GM23338 (cell line): ENCODE results near the gene TRPM1. TPM values are rescaled to one million over a fixed set of nuclear protein-coding genes. Genes with fewer than 3 reads are reported as not detected.

Source experiments
- ATAC-seq: fragments of 200-7000 bp; cut with Tn5 transposase; 3 replicates; pipeline ENCODE4 v1.9.1; 2020
- DNase-seq: peaks from one replicate; pipeline ENCODE4 v3.0.0-alpha.2; 2015; ENCODE audit warnings: low spot score
- H2AFZ ChIP-seq: fragments of 200-600 bp; sonication (generic); 2 replicates; pipeline ENCODE4 v1.8.0; 2016; ENCODE audit warnings: antibody characterized with exemption, mild to moderate bottlenecking, moderate library complexity
- H3F3A ChIP-seq: fragments of 200-600 bp; sonication (generic); replicated peaks from 2 replicates; pipeline ENCODE4 v1.8.0; 2017; ENCODE audit warnings: antibody characterized with exemption, mixed run types, low read depth
- H3K27ac ChIP-seq: fragments of 200-600 bp; sonication (generic); 2 replicates; pipeline ENCODE4 v1.6.1; 2016; ENCODE audit warnings: low read depth
- H3K27me3 ChIP-seq: fragments of 200-600 bp; sonication (generic); 2 replicates; pipeline ENCODE4 v1.8.0; 2016; ENCODE audit warnings: mild to moderate bottlenecking, mixed run types, moderate library complexity; ENCODE audit not compliant: insufficient read depth
- H3K36me3 ChIP-seq: fragments of 200-600 bp; sonication (generic); 2 replicates; pipeline ENCODE4 v1.8.0; 2016; ENCODE audit warnings: mild to moderate bottlenecking; ENCODE audit not compliant: insufficient read depth
- H3K4me1 ChIP-seq: fragments of 200-600 bp; sonication (generic); 2 replicates; pipeline ENCODE4 v1.8.0; 2016; ENCODE audit warnings: mild to moderate bottlenecking, moderate library complexity; ENCODE audit not compliant: insufficient read depth
- H3K4me2 ChIP-seq: fragments of 200-600 bp; sonication (generic); 2 replicates; pipeline ENCODE4 v1.7.1; 2017; ENCODE audit warnings: mixed run types
- H3K4me3 ChIP-seq: fragments of 200-600 bp; sonication (generic); 2 replicates; pipeline ENCODE4 v1.6.1; 2016; ENCODE audit warnings: mixed run types
- H3K79me2 ChIP-seq: fragments of 200-600 bp; sonication (generic); replicated peaks from 2 replicates; pipeline ENCODE4 v1.8.0; 2017; ENCODE audit warnings: mild to moderate bottlenecking; ENCODE audit not compliant: insufficient read depth
- H3K9me2 ChIP-seq: fragments of 200-600 bp; sonication (generic); 2 replicates; pipeline ENCODE4 v1.8.0; 2017; ENCODE audit not compliant: insufficient read depth
- H4K20me1 ChIP-seq: fragments of 200-600 bp; sonication (generic); replicated peaks from 2 replicates; pipeline ENCODE4 v1.8.0; 2017; ENCODE audit warnings: mild to moderate bottlenecking; ENCODE audit not compliant: insufficient read depth
- H3K27ac Mint-ChIP-seq: 2 replicates; pipeline ENCODE4 v1.8.0; 2020; ENCODE audit warnings: inconsistent platforms, mild to moderate bottlenecking, moderate library complexity, mixed read lengths
- H3K27me3 Mint-ChIP-seq: 3 replicates; pipeline ENCODE4 v1.8.0; 2022; ENCODE audit warnings: low read depth, mild to moderate bottlenecking, moderate library complexity, mixed read lengths, inconsistent platforms; ENCODE audit not compliant: insufficient read depth, poor library complexity
- H3K36me3 Mint-ChIP-seq: 3 replicates; pipeline ENCODE4 v1.8.0; 2021; ENCODE audit warnings: low read depth, mild to moderate bottlenecking, inconsistent platforms, moderate library complexity, mixed read lengths
- H3K4me1 Mint-ChIP-seq: 3 replicates; pipeline ENCODE4 v1.8.0; 2020; ENCODE audit warnings: mild to moderate bottlenecking, inconsistent platforms, mixed read lengths
- H3K4me3 Mint-ChIP-seq: 3 replicates; pipeline ENCODE4 v1.8.0; 2021; ENCODE audit warnings: moderate library complexity, mild to moderate bottlenecking, inconsistent platforms, mixed read lengths
- H3K9me3 Mint-ChIP-seq: 3 replicates; pipeline ENCODE4 v1.8.0; 2020; ENCODE audit warnings: moderate library complexity, mild to moderate bottlenecking, inconsistent platforms, mixed read lengths
- CTCF ChIP-seq, 2 experiments: fragments of 200-600 bp in 1 of 2; sonication (generic) in 1 of 2; conservative IDR thresholded peaks; 2 replicates each; pipeline versions ENCODE4 v1.5.1 to v1.6.1; 2016 to 2017; ENCODE audit warnings: antibody characterized with exemption in 2 of 2, low read depth in 2 of 2, mild to moderate bottlenecking in 2 of 2, moderate library complexity in 1 of 2
- EZH2 ChIP-seq: fragments of 200-600 bp; sonication (generic); IDR thresholded peaks from one replicate; pipeline ENCODE4 v1.8.0; 2017; ENCODE audit warnings: antibody characterized with exemption, mild to moderate bottlenecking, low read depth; ENCODE audit not compliant: unreplicated experiment
- POLR2AphosphoS5 ChIP-seq: IDR thresholded peaks from 2 replicates; pipeline ENCODE4 v1.6.1; 2016; ENCODE audit warnings: antibody characterized with exemption, low read depth
- REST ChIP-seq: IDR thresholded peaks from one replicate; pipeline ENCODE4 v1.6.1; 2018; ENCODE audit warnings: antibody characterized with exemption; ENCODE audit not compliant: unreplicated experiment
- ZNF114 ChIP-seq: fragments of 250-450 bp; sonication (Bioruptor Pico); IDR thresholded peaks from 2 replicates; pipeline ENCODE4 v1.5.0; 2020; ENCODE audit warnings: mild to moderate bottlenecking, moderate library complexity
- polyA plus RNA-seq: library from polyadenylated mRNA; unstranded; fragments of >200 nt; fragmentation: Nextera tagmentation; extraction: Ambion mirVana; gene quantifications from 2 replicates; pipeline ENCODE4 v1.2.1, GENCODE V29; 2016
- total RNA-seq: library from RNA; depleted of rRNA; stranded (reverse); fragments of >200 nt; shearing (Covaris generic); gene quantifications from 2 replicates; pipeline ENCODE4 v1.2.3, GENCODE V29; 2014
- TF ChIP-seq, protein P1 (sequence below): fragments of 250-450 bp; sonication (Bioruptor Pico); IDR thresholded peaks from 2 replicates; pipeline ENCODE4 v1.5.0; 2020; ENCODE audit warnings: mild to moderate bottlenecking, moderate library complexity
- TF ChIP-seq, protein P2 (sequence below): IDR thresholded peaks from 2 replicates; pipeline ENCODE4 v1.6.1; 2016; ENCODE audit warnings: antibody characterized with exemption

The TRPM1 gene
- total and polyA plus RNA-seq, 2 experiments from 2014 or later: 0.19 TPM; not detected in 1

GRCh38 chr15:30990036-30990435 lies 111.5 kb downstream of the TRPM1 start (continued):
- TF ChIP-seq, protein P1, sequence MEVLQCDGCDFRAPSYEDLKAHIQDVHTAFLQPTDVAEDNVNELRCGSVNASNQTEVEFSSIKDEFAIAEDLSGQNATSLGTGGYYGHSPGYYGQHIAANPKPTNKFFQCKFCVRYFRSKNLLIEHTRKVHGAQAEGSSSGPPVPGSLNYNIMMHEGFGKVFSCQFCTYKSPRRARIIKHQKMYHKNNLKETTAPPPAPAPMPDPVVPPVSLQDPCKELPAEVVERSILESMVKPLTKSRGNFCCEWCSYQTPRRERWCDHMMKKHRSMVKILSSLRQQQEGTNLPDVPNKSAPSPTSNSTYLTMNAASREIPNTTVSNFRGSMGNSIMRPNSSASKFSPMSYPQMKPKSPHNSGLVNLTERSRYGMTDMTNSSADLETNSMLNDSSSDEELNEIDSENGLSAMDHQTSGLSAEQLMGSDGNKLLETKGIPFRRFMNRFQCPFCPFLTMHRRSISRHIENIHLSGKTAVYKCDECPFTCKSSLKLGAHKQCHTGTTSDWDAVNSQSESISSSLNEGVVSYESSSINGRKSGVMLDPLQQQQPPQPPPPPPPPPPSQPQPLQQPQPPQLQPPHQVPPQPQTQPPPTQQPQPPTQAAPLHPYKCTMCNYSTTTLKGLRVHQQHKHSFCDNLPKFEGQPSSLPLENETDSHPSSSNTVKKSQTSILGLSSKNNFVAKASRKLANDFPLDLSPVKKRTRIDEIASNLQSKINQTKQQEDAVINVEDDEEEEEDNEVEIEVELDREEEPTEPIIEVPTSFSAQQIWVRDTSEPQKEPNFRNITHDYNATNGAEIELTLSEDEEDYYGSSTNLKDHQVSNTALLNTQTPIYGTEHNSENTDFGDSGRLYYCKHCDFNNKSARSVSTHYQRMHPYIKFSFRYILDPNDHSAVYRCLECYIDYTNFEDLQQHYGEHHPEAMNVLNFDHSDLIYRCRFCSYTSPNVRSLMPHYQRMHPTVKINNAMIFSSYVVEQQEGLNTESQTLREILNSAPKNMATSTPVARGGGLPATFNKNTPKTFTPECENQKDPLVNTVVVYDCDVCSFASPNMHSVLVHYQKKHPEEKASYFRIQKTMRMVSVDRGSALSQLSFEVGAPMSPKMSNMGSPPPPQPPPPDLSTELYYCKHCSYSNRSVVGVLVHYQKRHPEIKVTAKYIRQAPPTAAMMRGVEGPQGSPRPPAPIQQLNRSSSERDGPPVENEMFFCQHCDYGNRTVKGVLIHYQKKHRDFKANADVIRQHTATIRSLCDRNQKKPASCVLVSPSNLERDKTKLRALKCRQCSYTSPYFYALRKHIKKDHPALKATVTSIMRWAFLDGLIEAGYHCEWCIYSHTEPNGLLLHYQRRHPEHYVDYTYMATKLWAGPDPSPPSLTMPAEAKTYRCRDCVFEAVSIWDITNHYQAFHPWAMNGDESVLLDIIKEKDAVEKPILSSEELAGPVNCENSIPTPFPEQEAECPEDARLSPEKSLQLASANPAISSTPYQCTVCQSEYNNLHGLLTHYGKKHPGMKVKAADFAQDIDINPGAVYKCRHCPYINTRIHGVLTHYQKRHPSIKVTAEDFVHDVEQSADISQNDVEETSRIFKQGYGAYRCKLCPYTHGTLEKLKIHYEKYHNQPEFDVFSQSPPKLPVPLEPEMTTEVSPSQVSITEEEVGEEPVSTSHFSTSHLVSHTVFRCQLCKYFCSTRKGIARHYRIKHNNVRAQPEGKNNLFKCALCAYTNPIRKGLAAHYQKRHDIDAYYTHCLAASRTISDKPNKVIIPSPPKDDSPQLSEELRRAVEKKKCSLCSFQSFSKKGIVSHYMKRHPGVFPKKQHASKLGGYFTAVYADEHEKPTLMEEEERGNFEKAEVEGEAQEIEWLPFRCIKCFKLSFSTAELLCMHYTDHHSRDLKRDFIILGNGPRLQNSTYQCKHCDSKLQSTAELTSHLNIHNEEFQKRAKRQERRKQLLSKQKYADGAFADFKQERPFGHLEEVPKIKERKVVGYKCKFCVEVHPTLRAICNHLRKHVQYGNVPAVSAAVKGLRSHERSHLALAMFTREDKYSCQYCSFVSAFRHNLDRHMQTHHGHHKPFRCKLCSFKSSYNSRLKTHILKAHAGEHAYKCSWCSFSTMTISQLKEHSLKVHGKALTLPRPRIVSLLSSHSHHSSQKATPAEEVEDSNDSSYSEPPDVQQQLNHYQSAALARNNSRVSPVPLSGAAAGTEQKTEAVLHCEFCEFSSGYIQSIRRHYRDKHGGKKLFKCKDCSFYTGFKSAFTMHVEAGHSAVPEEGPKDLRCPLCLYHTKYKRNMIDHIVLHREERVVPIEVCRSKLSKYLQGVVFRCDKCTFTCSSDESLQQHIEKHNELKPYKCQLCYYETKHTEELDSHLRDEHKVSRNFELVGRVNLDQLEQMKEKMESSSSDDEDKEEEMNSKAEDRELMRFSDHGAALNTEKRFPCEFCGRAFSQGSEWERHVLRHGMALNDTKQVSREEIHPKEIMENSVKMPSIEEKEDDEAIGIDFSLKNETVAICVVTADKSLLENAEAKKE (CRISPR knock-in tag): no peak

DNA sequence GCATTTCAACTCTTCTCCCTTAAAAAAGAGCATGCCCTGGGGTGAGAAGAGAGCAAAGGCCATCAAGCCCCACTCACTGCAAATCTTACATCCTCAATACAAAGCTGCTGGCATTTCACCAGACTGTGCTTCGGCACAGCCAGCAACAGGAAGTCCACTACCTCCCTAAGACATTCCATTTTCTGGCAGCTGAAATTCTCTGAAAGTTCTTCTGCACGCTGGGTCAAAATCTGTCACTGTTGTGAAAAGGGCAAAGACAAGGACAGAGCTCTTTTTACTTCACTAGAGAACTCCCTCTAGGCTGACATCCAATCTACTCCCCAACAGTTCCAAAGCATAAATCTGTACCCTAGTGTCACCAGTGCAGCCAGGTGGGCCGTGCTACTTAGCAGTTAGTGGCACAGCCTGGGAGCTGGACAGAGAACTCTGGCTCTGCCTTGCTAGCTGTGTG lies 116.4 kb downstream of the TRPM1 start:
- no peak for ATAC-seq
- Histone ChIP-seq H2AFZ (no peak overlapping the region), H4K20me1 (peaks cover 4% of the 10 kb centered on the region), H3K36me3 (no peaks in the 10 kb centered on the region), H3K27ac (no peak overlapping the region), H3K4me3 (no peak overlapping the region), H3K79me2 (peaks cover 23% of the 10 kb centered on the region), H3K4me1 (peaks cover 2% of the 10 kb centered on the region), H3F3A (no peaks in the 10 kb centered on the region; the same call in 1 of the 2 replicates), H3K9me2 (no peaks in the 10 kb centered on the region), H3K4me2 (no peak overlapping the region), H3K27me3 (no peaks in the 10 kb centered on the region)
- no peaks in the 10 kb centered on the region for H3K9me3 Mint-ChIP-seq
- H3K27ac Mint-ChIP-seq: no peak overlapping the region
- H3K4me1 Mint-ChIP-seq: peaks cover 6% of the 10 kb centered on the region
- DNase-seq: no peak
- H3K27me3 Mint-ChIP-seq: no peaks in the 10 kb centered on the region
- H3K36me3 Mint-ChIP-seq: peaks cover 7% of the 10 kb centered on the region; the same call in 2 of the 3 replicates
- H3K4me3 Mint-ChIP-seq: no peak overlapping the region
- TF ChIP-seq ZNF114 (CRISPR knock-in tag) (no peak), CTCF (conservative IDR thresholded peaks at IDR 0.05; ENCODE audit: low read depth in 2 of 2) (no peak), EZH2 (no peak), POLR2AphosphoS5 (no peak), REST (no peak)
- TF ChIP-seq, protein P2, sequence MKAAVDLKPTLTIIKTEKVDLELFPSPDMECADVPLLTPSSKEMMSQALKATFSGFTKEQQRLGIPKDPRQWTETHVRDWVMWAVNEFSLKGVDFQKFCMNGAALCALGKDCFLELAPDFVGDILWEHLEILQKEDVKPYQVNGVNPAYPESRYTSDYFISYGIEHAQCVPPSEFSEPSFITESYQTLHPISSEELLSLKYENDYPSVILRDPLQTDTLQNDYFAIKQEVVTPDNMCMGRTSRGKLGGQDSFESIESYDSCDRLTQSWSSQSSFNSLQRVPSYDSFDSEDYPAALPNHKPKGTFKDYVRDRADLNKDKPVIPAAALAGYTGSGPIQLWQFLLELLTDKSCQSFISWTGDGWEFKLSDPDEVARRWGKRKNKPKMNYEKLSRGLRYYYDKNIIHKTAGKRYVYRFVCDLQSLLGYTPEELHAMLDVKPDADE: no peak
